GM23248 (cell line): Measurements from ENCODE around the gene CR1L.
"Not testable (repeated sequence)": the region's sequence is repeated elsewhere in the genome, so short reads cannot be mapped to it uniquely, and the experiment has no call there.

Source experiments
- EZH2 ChIP-seq: fragments of 200-600 bp; sonication (generic); IDR thresholded peaks from 2 replicates; pipeline ENCODE4 v1.6.1; 2018; ENCODE audit warnings: antibody characterized with exemption, mild to moderate bottlenecking; ENCODE audit not compliant: insufficient read depth, poor library complexity, severe bottlenecking
- EZH2phosphoT487 ChIP-seq: fragments of 200-600 bp; sonication (generic); IDR thresholded peaks from 2 replicates; pipeline ENCODE4 v1.6.1; 2018; ENCODE audit warnings: antibody characterized with exemption, moderate library complexity, mild to moderate bottlenecking, low read depth; ENCODE audit not compliant: insufficient read depth

DNA sequence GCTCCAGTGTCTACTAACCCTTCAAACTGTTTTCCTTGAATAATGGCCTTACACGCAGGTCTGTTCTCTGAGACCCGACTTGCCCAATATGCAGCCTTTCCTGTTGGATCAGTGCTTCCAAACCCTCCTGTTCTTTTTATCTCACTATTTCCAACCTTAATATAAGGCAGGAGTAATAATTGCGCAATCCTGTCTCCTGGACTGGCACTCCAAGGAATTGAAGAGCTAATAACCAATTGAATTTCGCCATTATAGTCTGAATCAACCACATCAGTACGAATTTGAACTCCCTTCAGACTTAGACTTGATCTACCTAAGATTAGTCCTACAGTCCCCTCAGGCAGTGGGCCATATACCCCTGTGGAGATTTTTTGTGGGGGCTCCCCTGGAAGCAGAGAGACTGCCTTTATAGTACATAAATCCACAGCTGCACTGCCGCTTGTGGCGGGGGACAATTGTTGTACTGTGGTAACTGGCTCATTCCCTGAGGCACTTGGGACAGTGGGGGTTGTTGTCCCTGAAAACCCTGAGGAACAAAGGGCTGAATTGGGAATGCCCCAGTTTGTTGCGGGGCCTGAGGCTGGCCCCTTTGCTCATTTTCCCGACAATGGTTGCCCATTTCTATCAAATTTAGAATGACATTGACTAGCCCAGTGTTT, 6.3 kb upstream of the CR1L start:
- TF ChIP-seq EZH2, EZH2phosphoT487: not testable (repeated sequence)
